HUES64 (cell line): ENCODE measurements around the gene KLC1. TPM values are rescaled to one million over a fixed set of nuclear protein-coding genes. Genes with fewer than 3 reads are reported as not detected.

Experiments used
- H3K27ac ChIP-seq: 2 replicates; pipeline ENCODE4 v1.7.0; 2013; ENCODE audit warnings: low read depth, low read length, inconsistent platforms
- H3K27me3 ChIP-seq: 2 replicates; pipeline ENCODE4 v1.6.1; 2013; ENCODE audit warnings: mild to moderate bottlenecking, low read length; ENCODE audit not compliant: insufficient read depth
- H3K36me3 ChIP-seq: 2 replicates; pipeline ENCODE4 v1.6.1; 2013; ENCODE audit warnings: mild to moderate bottlenecking, low read length; ENCODE audit not compliant: insufficient read depth
- H3K4me1 ChIP-seq: 2 replicates; pipeline ENCODE4 v1.6.1; 2013; ENCODE audit warnings: mild to moderate bottlenecking, low read length, moderate library complexity; ENCODE audit not compliant: insufficient read depth
- H3K4me3 ChIP-seq: 2 replicates; pipeline ENCODE4 v1.5.1; 2013; ENCODE audit warnings: mild to moderate bottlenecking, low read length, moderate library complexity
- H3K9ac ChIP-seq: 2 replicates; pipeline ENCODE4 v1.6.1; 2013; ENCODE audit warnings: mild to moderate bottlenecking, low read depth, low read length
- H3K9me3 ChIP-seq: 2 replicates; pipeline ENCODE4 v1.6.1; 2013; ENCODE audit warnings: low read depth, low read length; ENCODE audit not compliant: insufficient read depth
- WGBS: fragments of 150-250, 120-280 bp; methylation state at CpG from one replicate; pipeline ENCODE4 v1.1.7; 2013; ENCODE audit warnings: missing lambda C conversion rate; 5-methylcytosine and 5-hydroxymethylcytosine counted together
- polyA plus RNA-seq, 2 experiments: library from polyadenylated mRNA; stranded (reverse); fragments of 50-300 nt; gene quantifications; one replicate each; pipeline ENCODE4 v1.2.3, GENCODE V29; 2013

The KLC1 gene
- polyA plus RNA-seq (2013, experiment 1 of 2): 85.1 TPM
- polyA plus RNA-seq (2013, experiment 2 of 2): 99.2 TPM

DNA sequence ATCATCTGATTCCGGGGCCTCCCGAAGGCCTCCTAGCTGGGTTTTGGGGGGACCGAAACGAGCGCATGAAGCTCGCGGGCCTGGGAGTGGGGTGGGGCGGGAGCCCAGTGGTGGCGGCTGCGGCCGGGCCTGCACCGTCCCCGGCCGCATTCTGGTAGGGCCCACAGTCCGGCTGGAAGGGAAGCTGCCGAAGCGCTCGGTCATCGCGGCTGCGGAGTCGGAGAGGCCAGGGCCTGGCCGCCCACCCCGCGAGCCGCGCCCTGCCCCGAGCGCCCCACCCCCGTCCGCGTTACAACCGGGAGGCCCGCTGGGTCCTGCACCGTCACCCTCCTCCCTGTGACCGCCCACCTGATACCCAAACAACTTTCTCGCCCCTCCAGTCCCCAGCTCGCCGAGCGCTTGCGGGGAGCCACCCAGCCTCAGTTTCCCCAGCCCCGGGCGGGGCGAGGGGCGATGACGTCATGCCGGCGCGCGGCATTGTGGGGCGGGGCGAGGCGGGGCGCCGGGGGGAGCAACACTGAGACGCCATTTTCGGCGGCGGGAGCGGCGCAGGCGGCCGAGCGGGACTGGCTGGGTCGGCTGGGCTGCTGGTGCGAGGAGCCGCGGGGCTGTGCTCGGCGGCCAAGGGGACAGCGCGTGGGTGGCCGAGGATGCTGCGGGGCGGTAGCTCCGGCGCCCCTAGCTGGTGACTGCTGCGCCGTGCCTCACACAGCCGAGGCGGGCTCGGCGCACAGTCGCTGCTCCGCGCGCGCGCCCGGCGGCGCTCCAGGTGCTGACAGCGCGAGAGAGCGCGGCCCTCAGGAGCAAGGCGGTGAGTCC, at the start of gene KLC1:
Gene KLC1 (plus strand): TSS at position 528 of the 819 bp plus-strand sequence. CDS start 25,354 bp downstream, outside the sequence.
- Histone ChIP-seq H3K4me1 (peaks cover 15% of the 10 kb centered on the region), H3K9me3 (no peaks in the 10 kb centered on the region), H3K4me3 (peak within 1 kb of the TSS; percentile 97), H3K27me3 (no peaks in the 10 kb centered on the region), H3K9ac (peak within 1 kb of the TSS; percentile 95), H3K36me3 (0 out of 2 replicates have a peak, but pooled peaks cover 6% of the 10 kb centered on the region), H3K27ac (peak within 1 kb of the TSS; percentile 92)
- under 1% methylated on average over 97 of the region's 97 CpGs for WGBS

- Histone ChIP-seq H3K4me1 (peaks cover 3% of the 10 kb centered on the region; the same call in 1 of the 2 replicates), H3K9ac (no peak overlapping the region), H3K9me3 (no peaks in the 10 kb centered on the region), H3K36me3 (peaks cover 18% of the 10 kb centered on the region), H3K27me3 (no peaks in the 10 kb centered on the region), H3K27ac (no peak overlapping the region), H3K4me3 (no peak overlapping the region)
- WGBS: 95% methylated on average over 11 of the region's 11 CpGs
Observed at GRCh38 chr14:103581206-103581605, 47.8 kb upstream of the KLC1 start.

GRCh38 chr14:103581954-103582703, 46.9 kb upstream of the KLC1 start:
- 94% methylated on average over 26 of the region's 26 CpGs for WGBS
- no peak overlapping the region for H3K27ac ChIP-seq
- H3K4me1 ChIP-seq: no peaks in the 10 kb centered on the region
- peaks cover 18% of the 10 kb centered on the region for H3K36me3 ChIP-seq
- H3K4me3 ChIP-seq: no peak overlapping the region
- no peaks in the 10 kb centered on the region for H3K9me3 ChIP-seq
- no peak overlapping the region for H3K9ac ChIP-seq
- H3K27me3 ChIP-seq: no peaks in the 10 kb centered on the region

DNA sequence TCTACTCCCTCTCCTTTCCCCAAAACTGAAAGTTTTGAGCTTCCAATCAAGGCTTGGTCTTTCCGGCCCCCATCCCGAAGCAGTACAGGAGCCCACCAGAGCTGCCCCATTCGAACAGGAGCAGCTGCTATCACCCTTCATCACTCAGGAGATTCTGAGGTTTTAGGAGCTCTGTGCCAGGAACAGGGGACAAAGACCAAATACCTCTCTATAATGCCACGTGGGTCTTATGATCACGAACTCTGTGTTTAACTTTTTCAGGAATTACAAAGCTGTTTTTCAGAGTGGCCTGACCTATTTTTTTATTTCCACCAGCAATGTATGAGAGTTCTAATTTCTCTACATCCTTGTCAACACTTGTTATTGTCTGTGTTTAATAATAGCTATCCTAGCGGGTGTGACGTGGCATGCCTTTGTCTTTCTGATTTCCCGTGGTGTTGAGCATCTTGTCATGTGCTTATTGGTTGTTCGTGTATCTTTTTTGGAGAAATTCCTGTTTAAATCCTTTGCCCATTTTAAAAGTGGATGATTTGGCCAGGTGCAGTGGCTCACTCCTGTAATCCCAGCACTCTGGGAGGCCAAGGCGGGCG, 44.6 kb upstream of the KLC1 start:
- no peak overlapping the region for H3K27ac ChIP-seq
- H3K4me1 ChIP-seq: no peaks in the 10 kb centered on the region
- no peaks in the 10 kb centered on the region for H3K27me3 ChIP-seq
- H3K36me3 ChIP-seq: peaks cover 13% of the 10 kb centered on the region
- WGBS: 96% methylated on average over 11 of the region's 11 CpGs
- no peak overlapping the region for H3K4me3 ChIP-seq
- H3K9ac ChIP-seq: no peak overlapping the region
- no peaks in the 10 kb centered on the region for H3K9me3 ChIP-seq

GRCh38 chr14:103593577-103593976, 35.4 kb upstream of the KLC1 start:
- Histone ChIP-seq H3K36me3 (peaks cover 17% of the 10 kb centered on the region), H3K9me3 (no peaks in the 10 kb centered on the region), H3K9ac (no peak overlapping the region), H3K4me3 (no peak overlapping the region), H3K27ac (no peak overlapping the region), H3K4me1 (peaks cover 15% of the 10 kb centered on the region), H3K27me3 (no peaks in the 10 kb centered on the region)
- WGBS: 92% methylated on average over 6 of the region's 6 CpGs

DNA sequence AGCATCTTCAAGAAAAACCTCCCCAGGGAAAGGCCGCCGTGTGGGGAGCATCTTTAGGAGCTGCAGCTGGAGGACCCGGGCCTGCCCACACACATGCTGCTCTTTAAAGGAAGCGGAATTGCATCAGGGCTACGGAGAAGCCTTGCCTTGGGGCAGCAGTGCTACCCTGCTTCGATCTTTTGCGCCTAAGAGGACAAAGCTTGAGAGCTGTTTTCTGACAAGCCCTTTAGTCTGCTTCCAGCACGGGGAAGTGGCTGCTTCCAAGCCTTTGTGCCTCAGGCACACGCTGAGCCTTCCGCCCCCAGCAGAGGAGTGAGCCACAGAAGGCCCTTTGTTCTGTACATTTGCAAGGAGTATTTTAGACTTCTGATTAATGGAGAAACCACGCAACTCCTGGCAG, 34.7 kb upstream of the KLC1 start:
- Histone ChIP-seq H3K9ac (peak overlapping the region; percentile 22; the same call in 1 of the 2 replicates), H3K27ac (peak overlapping the region; percentile 72)

GRCh38 chr14:103597623-103598377, 31.2 kb upstream of the KLC1 start:
- H3K27me3 ChIP-seq: no peaks in the 10 kb centered on the region
- H3K9me3 ChIP-seq: no peaks in the 10 kb centered on the region
- no peaks in the 10 kb centered on the region for H3K36me3 ChIP-seq
- no peak overlapping the region for H3K27ac ChIP-seq
- peaks cover 15% of the 10 kb centered on the region for H3K4me1 ChIP-seq
- WGBS: 89% methylated on average over 10 of the region's 10 CpGs
- no peak overlapping the region for H3K4me3 ChIP-seq
- H3K9ac ChIP-seq: no peak overlapping the region

More for the DNA sequence above, 34.7 kb upstream of the KLC1 start:
- no peak overlapping the region for H3K4me3 ChIP-seq
- WGBS: 45% methylated on average over 9 of the region's 11 CpGs
- H3K27me3 ChIP-seq: no peaks in the 10 kb centered on the region
- H3K36me3 ChIP-seq: peaks cover 12% of the 10 kb centered on the region; the same call in 1 of the 2 replicates
- H3K4me1 ChIP-seq: peaks cover 15% of the 10 kb centered on the region
- no peaks in the 10 kb centered on the region for H3K9me3 ChIP-seq

DNA sequence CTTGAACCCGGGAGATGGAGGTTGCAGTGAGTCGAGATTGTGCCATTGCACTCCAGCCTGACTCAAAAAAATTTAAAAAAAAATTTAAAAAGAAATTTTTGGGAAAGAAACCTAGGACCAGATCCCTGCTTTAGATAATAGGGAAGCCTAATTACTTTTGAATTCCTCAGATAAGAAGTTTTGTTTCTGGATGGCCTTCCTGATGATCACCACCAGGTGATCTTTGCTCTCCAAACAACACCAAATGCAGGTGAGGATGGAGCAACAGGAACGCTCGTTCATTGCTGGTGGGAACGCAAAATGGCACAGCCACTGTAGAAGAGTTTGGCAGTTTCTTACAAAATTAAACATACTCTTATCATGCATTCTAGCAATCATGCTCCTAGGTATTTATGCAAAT, 28.5 kb upstream of the KLC1 start:
- Histone ChIP-seq H3K4me1 (no peaks in the 10 kb centered on the region), H3K27ac (no peak overlapping the region), H3K4me3 (no peak overlapping the region), H3K27me3 (no peaks in the 10 kb centered on the region), H3K9ac (no peak overlapping the region), H3K36me3 (no peaks in the 10 kb centered on the region), H3K9me3 (no peaks in the 10 kb centered on the region)
- 91% methylated on average over 5 of the region's 5 CpGs for WGBS

- Histone ChIP-seq H3K27ac (no peak overlapping the region), H3K27me3 (peaks cover 14% of the 10 kb centered on the region), H3K4me3 (no peak overlapping the region), H3K36me3 (no peaks in the 10 kb centered on the region), H3K9ac (no peak overlapping the region), H3K9me3 (no peaks in the 10 kb centered on the region), H3K4me1 (no peaks in the 10 kb centered on the region)
- WGBS: 98% methylated on average over 5 of the region's 5 CpGs
Observed at GRCh38 chr14:103604620-103605019, 24.4 kb upstream of the KLC1 start.

- 10% methylated on average over 25 of the region's 25 CpGs for WGBS
- Histone ChIP-seq H3K4me1 (no peaks in the 10 kb centered on the region), H3K9ac (no peak overlapping the region), H3K9me3 (peaks cover 9% of the 10 kb centered on the region), H3K36me3 (no peaks in the 10 kb centered on the region), H3K4me3 (no peak overlapping the region), H3K27ac (no peak overlapping the region), H3K27me3 (peaks cover 14% of the 10 kb centered on the region)
Observed at GRCh38 chr14:103606963-103607668, 21.9 kb upstream of the KLC1 start.
